Pancreas (tissue), 10 donors: Measurements from ENCODE around the gene ZNF672. TPM values are rescaled to one million over a fixed set of nuclear protein-coding genes. Genes with fewer than 3 reads are reported as not detected.
"Not testable (repeated sequence)": the region's sequence is repeated elsewhere in the genome, so short reads cannot be mapped to it uniquely, and the experiment has no call there.

ENCODE experiments used
- ATAC-seq, 4 donors: fragments of 200-7000 bp; cut with Tn5 transposase; one replicate each; pipeline versions ENCODE4 v1.8.0 to v1.9.1; 2020; ENCODE audit warnings: mild to moderate bottlenecking in 4 of 4, moderate library complexity in 4 of 4
- DNase-seq, 6 donors: peaks; one replicate each; pipeline ENCODE4 v3.0.0-alpha.2; 2020
- FAIRE-seq: peaks from 2 replicates; lab custom pipeline; 2012; peaks lifted over from hg19 to GRCh38; lab: Jason Lieb, UNC
- H3K27ac ChIP-seq, 4 donors: fragments of 200-600 bp; sonication (generic); 1 replicate in 3 of 4; 2 replicates in 1 of 4; pipeline versions ENCODE4 v1.5.0 to v1.8.0; 2020
- H3K27me3 ChIP-seq, 4 donors: fragments of 200-600 bp; one replicate each; pipeline ENCODE4 v1.8.0; 2021
- H3K36me3 ChIP-seq, 3 donors: fragments of 200-600 bp; sonication (generic) in 1 of 3; one replicate each; pipeline versions ENCODE4 v1.5.0 to v1.8.0; 2020 to 2021
- H3K4me1 ChIP-seq, 3 donors: fragments of 200-600 bp; one replicate each; pipeline ENCODE4 v1.8.0; 2021
- H3K4me3 ChIP-seq, 4 donors: fragments of 200-600 bp; sonication (generic) in 2 of 4; one replicate each; pipeline versions ENCODE4 v1.5.0 to v1.8.0; 2020 to 2021
- H3K9me3 ChIP-seq, 4 donors: fragments of 200-600 bp; one replicate each; pipeline ENCODE4 v1.8.0; 2021
- WGBS, 2 donors: extraction: QIAGEN DNeasy Blood & Tissue Kit; methylation state at CpG; one replicate each; pipeline ENCODE4 v1.1.7; 2013; 5-methylcytosine and 5-hydroxymethylcytosine counted together
- intact Hi-C, 3 donors: fragments of 100-400 bp; cut with DNase I; formaldehyde crosslinking; loops; one replicate each; pipeline versions ENCODE4 v1.11.1 to v1.14.2; 2022
- polyA plus RNA-seq, 2 donors: library from polyadenylated mRNA; stranded (reverse); fragments of 200-250 nt; gene quantifications; one replicate each; pipeline ENCODE4 v1.2.3, GENCODE V29; 2013
- total RNA-seq, 6 donors: library from RNA; stranded (reverse); fragmentation: NEBNext Ultra II Directional in 4 of 6; extraction: Animal tissue kit (Norgen Biotek cat#: 25700) in 4 of 6; gene quantifications; one replicate each; pipeline versions ENCODE4 v1.2.1 to v1.2.4, GENCODE V29; 2021 to 2023
- TF ChIP-seq, protein P1 (sequence below), 4 donors: fragments of 200-600 bp; sonication (generic) in 3 of 4; IDR thresholded peaks; one replicate each; pipeline versions ENCODE4 v1.5.0 to v1.8.0; 2021; ENCODE audit warnings: antibody characterized with exemption in 4 of 4
- donor health status: healthy with polysubstance abuse.
- donor health status: DM: no; HTN: no; CAD: no; lungs with moderate emphysema.
- donor health status: DM: no; HTN: no; CAD: no.
- donor health status: control.
- donor health status: control.
- donor health status: Bipolar disorder and iron deficiency.
- donor health status: DM: yes; HTN: yes; CAD: no.
- donor health status: DM: no; HTN: no; CAD: no.
- donor health status: DM: no; HTN: no; CAD: no.
- donor health status: DM: yes; HTN: yes; CAD: no.

ZNF672 gene
- total and polyA plus RNA-seq, 8 donors = 9.7 to 22.6 (median 15.1) TPM

DNA sequence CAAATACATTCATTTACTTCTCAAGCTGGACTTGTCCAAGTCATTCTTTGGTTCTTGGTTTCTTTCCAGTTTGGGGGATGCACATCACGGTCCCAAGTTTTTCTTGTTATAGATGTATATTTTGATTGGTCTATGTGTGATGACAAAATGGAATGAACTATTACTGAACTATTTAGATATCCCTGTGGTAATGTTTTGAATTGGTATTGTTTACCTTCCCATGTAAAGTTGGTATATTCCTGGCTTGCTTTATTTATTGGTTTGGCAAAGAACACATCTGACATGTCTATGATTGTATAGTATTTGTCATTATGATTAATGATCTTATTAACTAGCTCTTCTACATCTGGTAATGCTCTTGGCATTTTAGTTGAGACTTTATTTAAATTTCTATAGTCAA, 43.2 kb downstream of the ZNF672 start:
- Histone ChIP-seq H3K9me3 (no peaks in the 10 kb centered on the region), H3K27ac (no peak overlapping the region), H3K4me1 (no peaks in the 10 kb centered on the region), H3K27me3 (no peaks in the 10 kb centered on the region), H3K36me3 (no peaks in the 10 kb centered on the region), H3K4me3 (no peak overlapping the region)
- DNase-seq (no peak), FAIRE-seq (no peak), ATAC-seq (no peak)
- WGBS, 2 donors = 78 to 79% methylated on average over 1 of the region's 1 CpG
- intact Hi-C loops = no loop called here
- TF ChIP-seq, protein P1, sequence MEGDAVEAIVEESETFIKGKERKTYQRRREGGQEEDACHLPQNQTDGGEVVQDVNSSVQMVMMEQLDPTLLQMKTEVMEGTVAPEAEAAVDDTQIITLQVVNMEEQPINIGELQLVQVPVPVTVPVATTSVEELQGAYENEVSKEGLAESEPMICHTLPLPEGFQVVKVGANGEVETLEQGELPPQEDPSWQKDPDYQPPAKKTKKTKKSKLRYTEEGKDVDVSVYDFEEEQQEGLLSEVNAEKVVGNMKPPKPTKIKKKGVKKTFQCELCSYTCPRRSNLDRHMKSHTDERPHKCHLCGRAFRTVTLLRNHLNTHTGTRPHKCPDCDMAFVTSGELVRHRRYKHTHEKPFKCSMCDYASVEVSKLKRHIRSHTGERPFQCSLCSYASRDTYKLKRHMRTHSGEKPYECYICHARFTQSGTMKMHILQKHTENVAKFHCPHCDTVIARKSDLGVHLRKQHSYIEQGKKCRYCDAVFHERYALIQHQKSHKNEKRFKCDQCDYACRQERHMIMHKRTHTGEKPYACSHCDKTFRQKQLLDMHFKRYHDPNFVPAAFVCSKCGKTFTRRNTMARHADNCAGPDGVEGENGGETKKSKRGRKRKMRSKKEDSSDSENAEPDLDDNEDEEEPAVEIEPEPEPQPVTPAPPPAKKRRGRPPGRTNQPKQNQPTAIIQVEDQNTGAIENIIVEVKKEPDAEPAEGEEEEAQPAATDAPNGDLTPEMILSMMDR (IDR thresholded peaks at IDR 0.05) = no peak

DNA sequence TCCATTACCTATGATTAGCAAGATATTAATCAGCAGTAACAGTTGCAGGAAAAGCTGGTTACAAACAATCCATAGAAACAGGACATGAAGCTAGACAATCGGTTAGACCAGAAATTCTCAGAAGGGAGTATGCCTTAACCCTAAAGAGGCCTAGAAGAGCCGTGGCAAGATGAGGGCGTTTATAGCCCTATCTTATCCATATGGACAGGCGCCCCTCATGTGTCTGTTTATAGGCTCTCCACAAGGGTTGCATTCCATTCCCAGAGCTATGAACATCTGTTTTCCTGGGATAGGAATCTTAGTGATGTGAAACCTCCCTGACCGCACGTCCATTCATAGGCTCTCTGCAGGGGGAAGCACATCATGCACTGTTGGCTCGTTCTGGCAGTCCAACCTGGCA, 44.4 kb downstream of the ZNF672 start:
- H3K27ac ChIP-seq, FAIRE-seq, DNase-seq, ATAC-seq, H3K9me3 ChIP-seq, H3K4me3 ChIP-seq, H3K4me1 ChIP-seq, H3K27me3 ChIP-seq, H3K36me3 ChIP-seq, intact Hi-C loops: not testable (repeated sequence)
- 74 to 89% methylated on average over 5 to 7 of the region's 7 CpGs for WGBS, 2 donors

DNA sequence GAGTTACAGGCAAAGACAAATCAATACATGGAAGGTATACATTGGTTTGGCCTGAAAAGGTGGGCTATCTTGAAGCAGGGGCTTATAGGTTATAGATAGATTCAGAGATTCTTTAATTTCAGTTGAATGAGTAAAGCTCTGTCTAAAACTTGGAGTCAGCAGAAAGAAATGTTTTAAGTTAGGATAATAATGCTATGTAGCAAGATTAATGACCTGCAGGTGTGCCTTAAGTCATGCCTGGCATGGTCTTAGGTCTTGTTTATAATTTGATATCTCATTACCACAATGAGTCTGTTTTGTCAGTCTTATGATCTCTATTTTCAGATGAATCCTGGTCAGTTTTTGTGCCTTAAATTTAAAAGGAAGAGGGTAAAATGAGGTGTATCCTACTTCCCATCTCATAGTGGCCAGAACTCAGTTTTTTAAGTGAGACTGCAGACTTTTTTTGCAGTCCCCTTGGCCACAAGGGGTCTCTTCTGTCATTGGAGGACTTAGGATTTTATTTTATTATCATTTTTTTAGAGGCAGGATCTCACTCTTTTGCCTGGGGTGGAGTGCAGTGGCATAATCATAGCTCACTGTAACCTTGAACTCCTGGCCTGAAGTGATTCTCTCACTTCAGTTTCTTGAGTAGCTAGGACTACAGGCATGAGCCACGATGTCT, 46.7 kb downstream of the ZNF672 start:
- no peaks in the 10 kb centered on the region for H3K4me1 ChIP-seq
- no peaks in the 10 kb centered on the region for H3K9me3 ChIP-seq
- H3K4me3 ChIP-seq = no peak overlapping the region
- H3K27me3 ChIP-seq = no peaks in the 10 kb centered on the region
- no peak for ATAC-seq
- no peak overlapping the region for H3K27ac ChIP-seq
- intact Hi-C loops = no loop called here
- DNase-seq = no peak
- no peaks in the 10 kb centered on the region for H3K36me3 ChIP-seq
- TF ChIP-seq, protein P1 (IDR thresholded peaks at IDR 0.05) = no peak
- no peak for FAIRE-seq
- WGBS, 2 donors = 40 to 54% methylated on average over 1 of the region's 1 CpG

DNA sequence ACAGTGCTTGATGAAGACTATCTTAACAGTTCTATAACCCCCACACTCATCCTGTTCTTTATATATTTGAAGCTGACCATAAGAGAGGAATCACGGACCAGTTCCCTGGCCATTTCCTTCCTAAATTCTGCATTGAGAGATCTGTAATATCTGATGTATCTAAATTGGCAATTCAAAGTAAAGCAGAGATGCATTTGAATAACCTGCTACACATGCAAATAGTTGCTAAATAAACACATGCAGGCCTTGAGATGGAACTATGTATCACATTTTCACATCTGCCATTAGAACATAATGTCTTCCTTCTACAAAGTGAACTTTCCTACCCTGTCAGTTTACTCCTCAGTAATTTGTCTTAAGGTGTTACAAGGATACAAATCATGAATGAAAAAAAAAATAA, 47.6 kb downstream of the ZNF672 start:
- no peaks in the 10 kb centered on the region for H3K27me3 ChIP-seq
- no peak overlapping the region for H3K27ac ChIP-seq
- intact Hi-C loops = no loop called here
- FAIRE-seq (no peak), DNase-seq (no peak), ATAC-seq (no peak)
- WGBS, 2 donors = 75 to 92% methylated on average over 1 of the region's 1 CpG
- no peaks in the 10 kb centered on the region for H3K9me3 ChIP-seq
- no peaks in the 10 kb centered on the region for H3K4me1 ChIP-seq
- no peak overlapping the region for H3K4me3 ChIP-seq
- TF ChIP-seq, protein P1 (IDR thresholded peaks at IDR 0.05) = no peak
- H3K36me3 ChIP-seq = no peaks in the 10 kb centered on the region

DNA sequence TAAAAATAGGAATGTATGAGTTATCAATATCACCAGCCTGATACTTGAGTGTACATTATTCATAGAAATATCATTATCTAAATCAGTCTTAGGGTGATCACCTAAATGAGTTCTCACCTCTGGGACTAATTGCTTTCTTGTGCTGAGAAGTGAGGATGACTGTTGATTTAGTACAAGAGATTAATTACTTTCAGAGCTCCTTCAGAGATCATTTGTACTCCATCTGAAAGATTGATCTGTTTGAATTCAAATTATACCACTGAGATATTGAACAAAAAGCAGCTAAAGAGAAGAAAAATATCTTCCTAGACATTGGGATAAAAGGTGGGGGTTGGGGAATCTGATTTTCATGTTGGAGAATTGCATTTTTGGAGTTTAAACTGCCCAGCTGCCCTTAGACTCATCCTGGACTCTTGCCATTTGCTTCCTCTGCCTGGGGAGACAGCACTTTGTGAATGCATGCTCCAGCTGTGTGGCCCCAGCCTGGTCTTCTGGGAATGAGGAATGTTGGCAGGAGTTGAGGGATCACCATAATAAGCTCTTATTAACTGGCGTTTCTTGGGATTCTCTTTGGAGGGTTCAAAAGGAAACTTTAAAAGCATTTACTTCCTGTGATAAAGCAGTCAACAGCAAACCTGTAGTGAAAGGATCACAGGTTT, 48.3 kb downstream of the ZNF672 start:
- no peak for DNase-seq
- 29 to 48% methylated on average over 1 of the region's 1 CpG for WGBS, 2 donors
- H3K36me3 ChIP-seq = no peaks in the 10 kb centered on the region
- intact Hi-C loops = no loop called here
- FAIRE-seq = no peak
- no peak for ATAC-seq
- no peaks in the 10 kb centered on the region for H3K9me3 ChIP-seq
- H3K4me3 ChIP-seq = no peak overlapping the region
- H3K27ac ChIP-seq = no peak overlapping the region
- H3K27me3 ChIP-seq = no peaks in the 10 kb centered on the region
- no peaks in the 10 kb centered on the region for H3K4me1 ChIP-seq
- TF ChIP-seq, protein P1 (IDR thresholded peaks at IDR 0.05) = no peak

DNA sequence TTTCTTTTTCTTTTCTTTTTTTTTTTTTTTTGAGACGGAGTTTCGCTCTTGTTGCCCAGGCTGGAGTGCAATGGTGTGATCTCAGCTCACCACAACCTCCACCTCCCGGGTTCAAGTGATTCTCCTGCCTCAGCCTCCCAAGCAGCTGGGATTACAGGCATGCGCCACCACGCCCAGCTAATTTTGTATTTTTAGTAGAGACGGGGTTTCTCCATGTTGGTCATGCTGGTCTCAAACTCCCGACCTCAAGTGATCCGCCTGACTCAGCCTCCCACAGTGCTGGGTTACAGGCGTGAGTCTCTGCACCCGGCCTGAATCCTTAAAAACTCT, 51.9 kb downstream of the ZNF672 start:
- H3K27me3 ChIP-seq, H3K4me1 ChIP-seq, H3K4me3 ChIP-seq, ATAC-seq, H3K9me3 ChIP-seq, H3K27ac ChIP-seq, intact Hi-C loops, FAIRE-seq, DNase-seq, H3K36me3 ChIP-seq: not testable (repeated sequence)
- 78 to 85% methylated on average over 10 of the region's 10 CpGs for WGBS, 2 donors
